NCI-H2227 (cell line): ENCODE data around the gene CD300LF.

Source experiments
- DNase-seq: peaks from one replicate; lab custom pipeline; 2025; ENCODE audit not compliant: unreplicated experiment; lab: John Stamatoyannopoulos, UW

The CD300LF gene

GRCh38 chr17:74645010-74645409 lies 67.7 kb downstream of the CD300LF start:
- DNase-seq: no peak

- no peak for DNase-seq
Measured at GRCh38 chr17:74644419-74644818, 68.3 kb downstream of the CD300LF start.
